ENCODE results near the gene FIGN. TPM values are rescaled to one million over a fixed set of nuclear protein-coding genes. Genes with fewer than 3 reads are reported as not detected.

The FIGN gene
- total and polyA plus RNA-seq, 2 donors (not counting 1 experiment from before 2014, with no cell fraction given) = 1.5 to 1.6 TPM

DNA sequence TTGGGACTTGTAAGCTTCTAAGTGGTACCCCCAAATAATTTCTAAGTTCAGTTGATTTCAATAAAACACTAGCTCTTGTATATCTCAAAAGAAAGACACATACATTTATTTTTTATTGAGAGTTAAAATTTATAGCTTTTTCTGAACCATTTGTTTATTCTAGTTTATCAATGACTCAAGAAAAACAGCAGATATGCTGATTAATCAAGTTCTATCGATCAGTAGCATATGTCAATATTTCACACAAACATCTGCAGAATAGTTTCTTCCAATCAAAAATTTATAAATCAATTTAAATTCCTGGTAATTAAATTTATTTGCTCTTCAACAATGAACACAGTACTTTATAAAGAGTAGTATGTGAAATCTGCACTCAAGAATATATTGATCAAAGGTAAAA is 5.3 kb downstream of the FIGN start:
- no peak for TF ChIP-seq EZH2 (IDR thresholded peaks at IDR 0.05; ENCODE audit: low read length, missing control alignments)
- TF ChIP-seq, protein P1, sequence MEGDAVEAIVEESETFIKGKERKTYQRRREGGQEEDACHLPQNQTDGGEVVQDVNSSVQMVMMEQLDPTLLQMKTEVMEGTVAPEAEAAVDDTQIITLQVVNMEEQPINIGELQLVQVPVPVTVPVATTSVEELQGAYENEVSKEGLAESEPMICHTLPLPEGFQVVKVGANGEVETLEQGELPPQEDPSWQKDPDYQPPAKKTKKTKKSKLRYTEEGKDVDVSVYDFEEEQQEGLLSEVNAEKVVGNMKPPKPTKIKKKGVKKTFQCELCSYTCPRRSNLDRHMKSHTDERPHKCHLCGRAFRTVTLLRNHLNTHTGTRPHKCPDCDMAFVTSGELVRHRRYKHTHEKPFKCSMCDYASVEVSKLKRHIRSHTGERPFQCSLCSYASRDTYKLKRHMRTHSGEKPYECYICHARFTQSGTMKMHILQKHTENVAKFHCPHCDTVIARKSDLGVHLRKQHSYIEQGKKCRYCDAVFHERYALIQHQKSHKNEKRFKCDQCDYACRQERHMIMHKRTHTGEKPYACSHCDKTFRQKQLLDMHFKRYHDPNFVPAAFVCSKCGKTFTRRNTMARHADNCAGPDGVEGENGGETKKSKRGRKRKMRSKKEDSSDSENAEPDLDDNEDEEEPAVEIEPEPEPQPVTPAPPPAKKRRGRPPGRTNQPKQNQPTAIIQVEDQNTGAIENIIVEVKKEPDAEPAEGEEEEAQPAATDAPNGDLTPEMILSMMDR (conservative IDR thresholded peaks at IDR 0.05 in 1 of 2, IDR thresholded peaks at IDR 0.05 in 1 of 2; ENCODE audit: low read depth in 1 of 2, low read length in 2 of 2) = no peak
- Histone ChIP-seq H2AFZ (ENCODE audit: low read length) (no peak overlapping the region), H3K27me3 (ENCODE audit: control insufficient read depth, insufficient read depth, low read length) (no peaks in the 10 kb centered on the region), H3K4me3 (replicated peaks in 1 of 4; ENCODE audit: control extremely low read depth in 1 of 4, insufficient read depth in 1 of 4, low read depth in 3 of 4, low read length in 4 of 4) (no peak overlapping the region), H3K4me1 (ENCODE audit: control insufficient read depth, extremely low read depth, insufficient read depth, low read length) (peaks cover 2% of the 10 kb centered on the region), H3K36me3 (ENCODE audit: control insufficient read depth, insufficient read depth, low read length) (no peaks in the 10 kb centered on the region), H3K9ac (ENCODE audit: insufficient read depth, low read length) (no peak overlapping the region), H3K79me2 (ENCODE audit: control insufficient read depth, insufficient read depth, low read length) (peaks cover 41% of the 10 kb centered on the region), H3K4me2 (ENCODE audit: extremely low read depth, insufficient read depth, low read length) (no peak overlapping the region), H3K9me3 (ENCODE audit: control insufficient read depth, insufficient read depth, low read depth, low read length) (no peaks in the 10 kb centered on the region), H3K27ac (ENCODE audit: insufficient read depth, low read length) (no peak overlapping the region), H4K20me1 (ENCODE audit: control insufficient read depth, extremely low read depth, insufficient read depth, low read length) (no peaks in the 10 kb centered on the region)
- DNase-seq (ENCODE audit: low read depth in 2 of 2) = no peak

DNA sequence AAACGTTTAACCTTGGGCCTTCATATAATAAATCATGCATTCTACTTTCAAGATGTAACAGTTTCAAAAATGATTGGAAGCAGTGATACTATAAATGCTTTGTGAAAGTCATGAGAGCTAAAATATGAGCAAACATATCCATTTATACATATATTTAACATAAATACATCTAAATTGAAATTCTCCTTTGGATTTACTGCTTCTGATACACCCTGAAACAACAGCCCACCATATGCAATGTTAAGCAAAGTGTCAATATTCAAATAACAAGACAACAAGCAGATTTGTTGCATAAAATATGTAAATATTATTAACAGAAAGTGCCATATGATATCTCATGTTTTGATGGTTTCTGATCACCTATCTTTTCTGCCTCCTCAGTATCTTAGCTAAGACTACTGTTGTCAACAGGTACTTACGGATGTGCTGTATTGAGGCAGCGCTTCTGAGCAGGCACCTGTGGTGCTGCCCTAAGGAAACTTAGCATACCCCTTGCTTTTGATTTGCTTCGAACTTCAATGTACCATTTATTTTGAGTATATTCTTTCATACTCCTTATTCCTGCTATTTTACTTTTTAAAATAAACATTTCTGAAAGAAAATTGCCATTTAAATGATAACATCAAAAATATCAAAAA is 6.1 kb downstream of the FIGN start:
- no peak for DNase-seq (ENCODE audit: low read depth in 2 of 2)
- Histone ChIP-seq H2AFZ (ENCODE audit: low read length) (no peak overlapping the region), H3K4me2 (ENCODE audit: extremely low read depth, insufficient read depth, low read length) (no peak overlapping the region), H3K27ac (ENCODE audit: insufficient read depth, low read length) (no peak overlapping the region), H3K36me3 (ENCODE audit: control insufficient read depth, insufficient read depth, low read length) (no peaks in the 10 kb centered on the region), H3K9me3 (ENCODE audit: control insufficient read depth, insufficient read depth, low read depth, low read length) (no peaks in the 10 kb centered on the region), H3K4me1 (ENCODE audit: control insufficient read depth, extremely low read depth, insufficient read depth, low read length) (peaks cover 2% of the 10 kb centered on the region), H3K27me3 (ENCODE audit: control insufficient read depth, insufficient read depth, low read length) (no peaks in the 10 kb centered on the region), H3K9ac (ENCODE audit: insufficient read depth, low read length) (no peak overlapping the region), H4K20me1 (ENCODE audit: control insufficient read depth, extremely low read depth, insufficient read depth, low read length) (no peaks in the 10 kb centered on the region), H3K79me2 (ENCODE audit: control insufficient read depth, insufficient read depth, low read length) (peaks cover 35% of the 10 kb centered on the region), H3K4me3 (replicated peaks in 1 of 4; ENCODE audit: control extremely low read depth in 1 of 4, insufficient read depth in 1 of 4, low read depth in 3 of 4, low read length in 4 of 4) (no peak overlapping the region)
- no peak for TF ChIP-seq EZH2 (IDR thresholded peaks at IDR 0.05; ENCODE audit: low read length, missing control alignments)
- TF ChIP-seq, protein P1 (conservative IDR thresholded peaks at IDR 0.05 in 1 of 2, IDR thresholded peaks at IDR 0.05 in 1 of 2; ENCODE audit: low read depth in 1 of 2, low read length in 2 of 2) = no peak

DNA sequence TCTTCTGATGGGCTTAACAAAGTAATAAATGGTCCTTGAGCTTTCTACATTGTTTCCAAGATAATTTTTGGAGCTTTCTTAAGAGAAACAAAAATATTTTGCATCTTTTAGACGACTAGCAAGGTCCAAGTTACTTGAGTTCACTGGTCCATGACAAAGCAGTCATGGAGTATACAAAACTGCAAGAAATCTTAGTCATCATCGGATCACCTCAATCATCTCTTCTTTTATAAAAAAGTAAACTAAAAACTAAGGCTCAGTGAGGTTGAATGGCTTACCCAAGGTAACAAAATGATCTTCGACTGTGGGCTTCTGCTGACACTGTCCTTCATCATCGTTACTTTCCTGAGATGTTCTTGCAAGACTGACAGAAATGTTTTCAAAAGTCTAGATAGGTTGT is 11.9 kb downstream of the FIGN start:
- TF ChIP-seq, protein P1 (conservative IDR thresholded peaks at IDR 0.05 in 1 of 2, IDR thresholded peaks at IDR 0.05 in 1 of 2; ENCODE audit: low read depth in 1 of 2, low read length in 2 of 2) = no peak
- TF ChIP-seq EZH2 (IDR thresholded peaks at IDR 0.05; ENCODE audit: low read length, missing control alignments) = no peak
- peaks cover 4% of the 10 kb centered on the region for H3K79me2 ChIP-seq (ENCODE audit: control insufficient read depth, insufficient read depth, low read length)

More for the DNA sequence above, 11.9 kb downstream of the FIGN start:
- Histone ChIP-seq H3K36me3 (ENCODE audit: control insufficient read depth, insufficient read depth, low read length) (no peaks in the 10 kb centered on the region), H3K4me1 (ENCODE audit: control insufficient read depth, extremely low read depth, insufficient read depth, low read length) (no peaks in the 10 kb centered on the region), H4K20me1 (ENCODE audit: control insufficient read depth, extremely low read depth, insufficient read depth, low read length) (no peaks in the 10 kb centered on the region), H3K4me3 (replicated peaks in 1 of 4; ENCODE audit: control extremely low read depth in 1 of 4, insufficient read depth in 1 of 4, low read depth in 3 of 4, low read length in 4 of 4) (no peak overlapping the region), H2AFZ (ENCODE audit: low read length) (no peak overlapping the region), H3K9ac (ENCODE audit: insufficient read depth, low read length) (no peak overlapping the region), H3K27ac (ENCODE audit: insufficient read depth, low read length) (no peak overlapping the region), H3K4me2 (ENCODE audit: extremely low read depth, insufficient read depth, low read length) (no peak overlapping the region), H3K27me3 (ENCODE audit: control insufficient read depth, insufficient read depth, low read length) (no peaks in the 10 kb centered on the region), H3K9me3 (ENCODE audit: control insufficient read depth, insufficient read depth, low read depth, low read length) (no peaks in the 10 kb centered on the region)
- DNase-seq (ENCODE audit: low read depth in 2 of 2) = no peak

Measured in fibroblast of lung (primary cell).